Neuronal stem cell (in vitro differentiated cells): ENCODE measurements around the gene COG7.

ENCODE experiments used
- DNase-seq: peaks from one replicate; pipeline ENCODE4 v3.0.0-alpha.2; 2013; ENCODE audit warnings: low spot score
- H2AFZ ChIP-seq: one replicate; pipeline ENCODE4 v1.6.1; 2013; ENCODE audit warnings: mild to moderate bottlenecking, low read length, inconsistent platforms
- H2AK5ac ChIP-seq: 2 replicates; pipeline ENCODE4 v1.6.1; 2013; ENCODE audit warnings: low read depth, mild to moderate bottlenecking, inconsistent platforms, low read length, moderate library complexity, mixed read lengths
- H2BK120ac ChIP-seq: 2 replicates; pipeline ENCODE4 v1.6.1; 2013; ENCODE audit warnings: low read depth, mild to moderate bottlenecking, inconsistent platforms, low read length, moderate library complexity, mixed read lengths
- H2BK12ac ChIP-seq: one replicate; pipeline ENCODE4 v1.6.1; 2013; ENCODE audit warnings: low read length, inconsistent platforms
- H2BK15ac ChIP-seq: 2 replicates; pipeline ENCODE4 v1.6.1; 2013; ENCODE audit warnings: mild to moderate bottlenecking, low read length, inconsistent platforms, mixed read lengths
- H2BK5ac ChIP-seq: one replicate; pipeline ENCODE4 v1.6.1; 2013; ENCODE audit warnings: inconsistent platforms, mild to moderate bottlenecking, low read length, moderate library complexity
- H3K14ac ChIP-seq: one replicate; pipeline ENCODE4 v1.6.1; 2013; ENCODE audit warnings: low read length, inconsistent platforms
- H3K18ac ChIP-seq: 2 replicates; pipeline ENCODE4 v1.6.1; 2013; ENCODE audit warnings: low read length, inconsistent platforms
- H3K23ac ChIP-seq: 2 replicates; pipeline ENCODE4 v1.6.1; 2013; ENCODE audit warnings: low read depth, mild to moderate bottlenecking, mixed read lengths, low read length, inconsistent platforms; ENCODE audit not compliant: poor library complexity
- H3K27ac ChIP-seq: replicated peaks from 3 replicates; pipeline ENCODE4 v1.5.1; 2013; ENCODE audit warnings: low read length, inconsistent platforms
- H3K27me3 ChIP-seq, 3 experiments: 2 replicates each; pipeline ENCODE4 v1.6.1; 2013; ENCODE audit warnings: low read length in 3 of 3, mild to moderate bottlenecking in 2 of 3, inconsistent platforms in 1 of 3, low read depth in 1 of 3, mixed read lengths in 1 of 3, moderate library complexity in 1 of 3; ENCODE audit not compliant: control insufficient read depth in 3 of 3, insufficient read depth in 3 of 3
- H3K36me3 ChIP-seq, 2 donors: replicated peaks in 1 of 2; 2 replicates each; pipeline ENCODE4 v1.6.1; 2013; ENCODE audit warnings: low read length in 2 of 2; ENCODE audit not compliant: control insufficient read depth in 2 of 2, insufficient read depth in 2 of 2
- H3K4ac ChIP-seq: 2 replicates; pipeline ENCODE4 v1.6.1; 2013; ENCODE audit warnings: inconsistent platforms, mild to moderate bottlenecking, low read length, moderate library complexity
- H3K4me1 ChIP-seq, 2 donors: 1 replicate in 1 of 2; 2 replicates in 1 of 2; pipeline ENCODE4 v1.6.1; 2013; ENCODE audit warnings: low read length in 2 of 2, low read depth in 1 of 2; ENCODE audit not compliant: control insufficient read depth in 2 of 2, insufficient read depth in 1 of 2
- H3K4me2 ChIP-seq: one replicate; pipeline ENCODE4 v1.6.1; 2013; ENCODE audit warnings: mild to moderate bottlenecking, low read length, inconsistent platforms; ENCODE audit not compliant: insufficient read depth, poor library complexity, severe bottlenecking
- H3K4me3 ChIP-seq, 2 donors: 2 replicates each; pipeline ENCODE4 v1.5.1; 2013; ENCODE audit warnings: low read length in 2 of 2, mild to moderate bottlenecking in 2 of 2, inconsistent platforms in 1 of 2, moderate library complexity in 1 of 2
- H3K79me1 ChIP-seq: one replicate; pipeline ENCODE4 v1.6.1; 2013; ENCODE audit warnings: low read depth, mild to moderate bottlenecking, inconsistent platforms, low read length, moderate library complexity
- H3K9ac ChIP-seq: one replicate; pipeline ENCODE4 v1.6.1; 2013; ENCODE audit warnings: mild to moderate bottlenecking, low read depth, low read length, inconsistent platforms; ENCODE audit not compliant: poor library complexity
- H3K9me3 ChIP-seq, 2 donors: replicated peaks in 1 of 2; 2 replicates each; pipeline versions ENCODE3 to v1.6.1; 2013; ENCODE audit warnings: low read length in 2 of 2, mild to moderate bottlenecking in 2 of 2, inconsistent platforms in 1 of 2, low read depth in 1 of 2, mixed read lengths in 1 of 2, moderate library complexity in 1 of 2; ENCODE audit not compliant: control insufficient read depth in 2 of 2, insufficient read depth in 1 of 2
- H4K8ac ChIP-seq: one replicate; pipeline ENCODE4 v1.6.1; 2013; ENCODE audit warnings: low read depth, mild to moderate bottlenecking, inconsistent platforms, low read length, moderate library complexity
- H4K91ac ChIP-seq: one replicate; pipeline ENCODE4 v1.6.1; 2013; ENCODE audit warnings: low read length, low read depth, mild to moderate bottlenecking, inconsistent platforms; ENCODE audit not compliant: poor library complexity
- WGBS, 2 donors: extraction: QIAGEN DNeasy Blood & Tissue Kit; methylation state at CpG; one replicate each; pipeline ENCODE4 v1.1.7; 2013; ENCODE audit warnings: missing lambda C conversion rate in 2 of 2, mixed read lengths in 1 of 2; ENCODE audit not compliant: insufficient read length in 2 of 2, insufficient replicate concordance in 1 of 2; ENCODE audit errors: extremely low coverage in 2 of 2; 5-methylcytosine and 5-hydroxymethylcytosine counted together

The COG7 gene

DNA sequence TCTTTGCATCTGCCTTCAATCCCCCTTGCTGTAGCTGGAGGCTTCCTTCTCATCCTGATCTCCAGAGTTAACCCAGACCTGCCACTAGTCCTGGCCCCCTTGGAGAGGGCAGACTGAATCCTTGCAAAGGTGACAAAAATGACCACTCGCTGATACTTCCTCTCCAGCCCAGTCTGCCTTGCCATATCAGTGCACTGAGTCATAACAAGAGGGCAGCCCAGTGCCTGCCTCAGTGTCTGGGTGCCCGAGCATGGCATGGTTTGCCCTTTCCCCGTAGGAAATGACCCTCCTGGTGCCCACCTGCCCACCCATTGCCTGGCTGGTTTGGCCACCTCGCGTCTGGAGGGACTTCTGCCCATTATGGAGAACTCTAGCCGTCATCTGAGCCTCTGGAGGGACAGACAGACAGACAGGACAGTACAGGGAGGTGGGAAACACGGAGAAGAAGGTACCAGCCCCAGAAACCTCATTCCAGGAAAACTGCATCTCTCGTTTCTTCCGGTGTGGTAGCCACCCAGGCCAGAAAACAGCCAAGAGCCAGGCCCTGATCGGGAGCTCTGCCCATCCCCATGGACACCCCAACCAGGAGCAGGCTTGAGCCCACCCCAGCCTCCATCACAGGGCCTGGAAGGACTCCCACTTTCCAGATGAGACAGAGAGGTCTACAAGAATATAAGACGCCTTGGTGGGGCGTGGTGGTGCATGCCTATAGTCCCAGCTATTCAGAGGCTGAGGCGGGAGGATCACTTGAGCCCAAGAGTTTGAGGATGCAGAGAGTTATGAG lies 79.4 kb downstream of the COG7 start:
- Histone ChIP-seq H3K23ac (peak overlapping the region; percentile 11), H3K79me1 (peaks cover 1% of the 10 kb centered on the region), H3K4me3 (peak overlapping the region in 1 of 2 donors; percentile 6), H3K4me1 (no peaks in the 10 kb centered on the region), H3K27me3 (peaks cover 0 to 5% (median 0%) of the 10 kb centered on the region in 3 experiments), H3K4ac (no peak overlapping the region), H4K91ac (peak overlapping the region; percentile 5), H3K18ac (no peak overlapping the region), H3K14ac (no peak overlapping the region), H3K4me2 (no peak overlapping the region), H3K9ac (no peak overlapping the region), H3K9me3 (no peaks in the 10 kb centered on the region), H2BK5ac (no peak overlapping the region), H4K8ac (no peak overlapping the region), H2BK12ac (no peak overlapping the region), H2AK5ac (no peak overlapping the region), H2AFZ (no peak overlapping the region), H3K36me3 (no peaks in the 10 kb centered on the region), H2BK120ac (no peak overlapping the region), H2BK15ac (no peak overlapping the region), H3K27ac (no peak overlapping the region)
- no peak for DNase-seq
- WGBS, 2 donors = no CpG with 5 or more reads among the region's 13 CpGs

- no peak for DNase-seq
- Histone ChIP-seq H3K4me2 (no peak overlapping the region), H2AK5ac (peak overlapping the region; percentile 3), H3K23ac (peak overlapping the region; percentile 37), H2BK15ac (no peak overlapping the region), H2BK120ac (no peak overlapping the region), H2BK12ac (no peak overlapping the region), H3K14ac (peak overlapping the region; percentile 4), H4K8ac (no peak overlapping the region), H3K79me1 (peaks cover 1% of the 10 kb centered on the region), H4K91ac (no peak overlapping the region), H3K18ac (peak overlapping the region; percentile 79), H3K27me3 (no peaks in the 10 kb centered on the region), H3K9me3 (no peaks in the 10 kb centered on the region), H2AFZ (no peak overlapping the region), H3K27ac (no peak overlapping the region), H3K9ac (no peak overlapping the region), H3K4me1 (no peaks in the 10 kb centered on the region), H3K4me3 (no peak overlapping the region), H3K36me3 (no peaks in the 10 kb centered on the region), H3K4ac (peak overlapping the region; percentile 85), H2BK5ac (no peak overlapping the region)
- WGBS, 2 donors = no CpG with 5 or more reads among the region's 9 CpGs
Observed at GRCh38 chr16:23371368-23371767, 81.6 kb downstream of the COG7 start.

DNA sequence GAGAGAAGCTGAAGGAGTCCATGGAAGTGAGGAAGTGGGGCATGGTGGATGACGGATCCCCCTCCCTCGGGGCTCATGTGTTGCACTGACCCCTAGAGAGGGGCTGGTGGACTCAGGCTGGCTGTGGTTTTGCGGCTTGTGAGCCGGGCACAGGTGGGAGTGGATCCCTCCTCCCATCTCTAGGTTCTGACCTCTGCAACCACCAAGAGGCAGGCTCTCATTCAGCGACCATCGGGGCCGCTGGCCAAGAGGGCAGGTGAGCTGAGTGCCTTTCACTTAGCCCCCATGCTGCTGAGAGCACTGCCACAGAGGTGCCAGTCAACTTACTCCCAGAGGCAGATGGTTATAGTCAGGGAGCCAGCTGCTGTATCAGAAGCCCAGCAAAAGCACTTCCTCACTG lies 83.6 kb downstream of the COG7 start:
- Histone ChIP-seq H2BK120ac (no peak overlapping the region), H3K4me2 (no peak overlapping the region), H3K4me3 (no peak overlapping the region), H4K8ac (no peak overlapping the region), H3K4ac (no peak overlapping the region), H3K27me3 (no peaks in the 10 kb centered on the region), H3K36me3 (no peaks in the 10 kb centered on the region), H3K79me1 (peaks cover 1% of the 10 kb centered on the region), H2BK15ac (peak overlapping the region; percentile 55), H2BK5ac (no peak overlapping the region), H3K9ac (no peak overlapping the region), H3K14ac (no peak overlapping the region), H3K9me3 (no peaks in the 10 kb centered on the region), H2AK5ac (no peak overlapping the region), H3K27ac (no peak overlapping the region), H3K4me1 (no peaks in the 10 kb centered on the region), H2BK12ac (no peak overlapping the region), H2AFZ (no peak overlapping the region), H3K18ac (no peak overlapping the region), H4K91ac (no peak overlapping the region), H3K23ac (no peak overlapping the region)
- WGBS, 2 donors = no CpG with 5 or more reads among the region's 7 CpGs
- DNase-seq = no peak

DNA sequence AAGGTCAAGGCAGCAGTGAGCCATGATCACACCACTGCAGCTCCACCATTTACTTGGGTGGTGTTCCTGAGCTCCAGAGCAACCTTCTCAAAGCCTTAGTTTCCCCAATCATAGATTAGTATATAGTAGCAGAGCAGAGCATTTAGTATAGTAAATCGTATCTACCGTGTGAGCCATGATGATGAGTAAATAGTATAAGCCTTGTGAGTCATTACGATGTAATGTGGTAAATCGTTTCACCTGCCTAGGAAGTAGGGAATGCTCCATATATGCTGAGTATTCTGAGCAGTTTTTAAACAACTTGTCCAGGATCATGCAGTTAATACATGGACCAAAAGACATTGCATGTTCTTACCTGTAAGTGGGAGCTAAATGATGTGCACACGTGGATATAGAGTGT lies 84.5 kb downstream of the COG7 start:
- Histone ChIP-seq H4K91ac (no peak overlapping the region), H2AFZ (no peak overlapping the region), H3K27me3 (no peaks in the 10 kb centered on the region), H2BK120ac (no peak overlapping the region), H3K9me3 (no peaks in the 10 kb centered on the region), H2BK12ac (no peak overlapping the region), H3K4me3 (no peak overlapping the region), H3K79me1 (peaks cover 1% of the 10 kb centered on the region), H3K4me2 (no peak overlapping the region), H4K8ac (no peak overlapping the region), H3K4me1 (no peaks in the 10 kb centered on the region), H2BK15ac (no peak overlapping the region), H3K9ac (no peak overlapping the region), H3K27ac (no peak overlapping the region), H3K14ac (no peak overlapping the region), H3K4ac (no peak overlapping the region), H2BK5ac (no peak overlapping the region), H3K18ac (no peak overlapping the region), H2AK5ac (no peak overlapping the region), H3K23ac (no peak overlapping the region), H3K36me3 (no peaks in the 10 kb centered on the region)
- no CpG with 5 or more reads among the region's 5 CpGs for WGBS, 2 donors
- DNase-seq = no peak
